HG02973 (cell line): ENCODE measurements around the gene PAX7.

Experiments used
- ATAC-seq: cut with Tn5 transposase; IDR thresholded peaks from one replicate; pipeline ENCODE4 v1.9.1; 2021; ENCODE audit warnings: moderate library complexity; ENCODE audit not compliant: unreplicated experiment

The PAX7 gene

DNA sequence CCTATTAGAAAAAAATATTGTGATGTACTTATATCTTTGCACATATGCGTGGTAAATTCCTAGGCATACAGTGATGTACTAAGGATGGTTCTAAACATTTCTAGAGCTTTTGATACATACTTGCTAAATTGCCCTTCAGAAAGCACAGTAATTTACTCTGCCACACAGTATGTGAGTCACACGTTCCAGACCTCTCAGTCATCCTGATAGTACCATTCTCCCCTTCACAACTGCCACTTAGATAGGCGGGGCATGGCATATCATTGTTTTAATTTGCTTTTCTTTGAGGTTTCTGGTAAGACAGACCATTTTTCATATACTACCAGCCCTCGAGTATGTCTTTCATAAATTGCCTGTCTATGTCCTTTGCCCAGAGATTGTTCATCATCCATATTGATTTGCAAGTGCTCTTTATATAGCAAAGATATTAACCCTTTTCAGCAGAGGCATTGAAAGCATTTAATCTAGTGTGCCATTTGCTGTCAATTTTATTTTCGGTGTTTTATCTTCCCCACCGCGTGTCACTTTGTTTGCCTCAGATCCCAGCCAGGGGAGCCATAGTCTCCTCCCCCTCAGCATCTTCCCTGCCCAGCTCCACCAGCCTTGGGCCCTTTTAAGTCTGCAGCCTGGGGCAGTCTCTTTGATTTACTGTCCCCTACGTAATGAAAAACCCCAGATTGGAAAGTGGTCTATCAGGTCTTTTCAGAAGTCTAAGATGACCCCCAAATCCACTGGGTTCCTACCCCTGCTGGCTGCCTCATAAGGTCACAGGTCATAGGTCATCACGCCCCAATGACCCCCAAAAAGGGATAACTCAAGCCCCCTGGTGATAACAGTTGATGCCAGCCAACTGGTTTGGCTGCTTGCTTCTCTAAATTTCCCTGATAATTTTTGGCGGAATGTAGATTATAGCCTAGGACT, 11.8 kb upstream of the PAX7 start:
- ATAC-seq: no peak

DNA sequence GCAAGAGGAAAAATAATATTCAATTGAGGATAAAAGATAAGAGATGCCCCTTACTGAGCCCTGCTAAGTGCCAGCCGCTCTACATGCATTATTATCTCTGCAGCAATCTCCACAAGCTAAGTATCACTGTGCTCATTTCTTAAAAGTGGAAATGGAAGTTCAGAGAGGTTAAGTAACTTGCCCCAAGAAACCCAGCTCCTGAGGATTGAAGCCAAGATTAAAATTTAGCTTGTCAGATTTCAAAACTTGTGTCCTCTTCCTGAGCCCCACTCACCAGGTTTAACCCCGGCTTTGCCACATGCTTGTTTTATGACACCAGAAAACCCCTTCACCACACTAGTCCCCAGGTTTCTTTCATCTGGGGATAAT, 11.2 kb upstream of the PAX7 start:
- no peak for ATAC-seq

DNA sequence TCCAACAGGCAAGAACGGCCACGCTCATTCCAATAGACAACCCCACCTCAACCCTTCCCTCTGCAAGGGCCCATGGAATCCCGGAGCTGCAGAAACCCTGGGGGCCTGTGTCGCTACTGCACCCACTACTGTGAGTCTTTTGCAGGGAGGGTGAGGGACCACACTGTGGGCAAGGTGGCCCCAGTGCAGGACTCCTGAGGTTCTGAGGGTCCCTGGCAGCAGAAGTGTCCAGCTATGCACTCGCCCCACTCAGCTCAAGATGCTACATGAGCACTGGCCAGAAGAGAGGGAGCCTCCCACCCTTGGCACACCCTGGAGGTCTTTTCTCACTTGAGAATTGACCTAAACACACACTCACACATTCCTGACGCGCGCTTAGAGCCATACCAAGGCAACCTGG, 2.1 kb upstream of the PAX7 start:
- no peak for ATAC-seq

DNA sequence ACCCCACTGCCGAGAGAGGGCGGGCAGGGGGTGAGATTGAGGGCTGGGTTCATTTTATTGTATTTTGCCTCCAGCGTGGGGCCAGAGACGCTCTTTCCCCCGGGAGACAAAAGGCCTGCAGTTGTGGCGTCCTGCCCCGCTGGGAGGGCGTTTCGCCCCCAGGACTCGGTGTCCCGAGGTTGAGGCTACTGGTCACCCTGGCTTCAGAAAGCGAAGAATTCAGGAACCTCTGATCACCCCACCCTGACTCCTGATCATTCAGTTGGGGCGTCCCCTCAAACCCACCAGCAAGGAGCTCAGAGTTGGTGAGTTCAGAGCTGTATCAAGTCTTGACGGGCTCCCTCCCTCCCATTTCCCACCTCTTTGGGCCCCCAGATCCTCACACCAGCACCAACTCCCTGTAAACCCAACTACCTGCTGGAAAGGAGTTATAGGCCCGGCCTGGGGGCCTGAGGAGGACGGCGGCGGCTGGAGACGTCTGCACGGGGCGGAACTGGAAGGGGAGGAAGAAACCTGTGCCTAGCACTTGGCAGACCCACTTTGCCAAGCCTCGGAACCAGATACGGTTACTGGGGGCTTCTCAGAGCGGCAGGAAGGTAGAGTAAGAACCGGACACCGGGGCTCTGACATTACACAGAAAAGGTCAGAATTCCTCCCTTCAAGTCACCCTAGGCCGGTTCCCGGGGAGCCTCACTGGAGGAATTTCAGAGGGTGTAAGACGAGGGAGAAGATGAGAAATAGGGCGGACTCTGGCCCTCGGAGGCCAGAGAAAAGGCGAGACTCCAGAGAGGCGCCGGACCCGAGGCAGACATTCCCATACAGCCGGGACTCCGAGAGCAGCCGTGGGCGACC, 761 bp upstream of the PAX7 start:
- no peak for ATAC-seq

DNA sequence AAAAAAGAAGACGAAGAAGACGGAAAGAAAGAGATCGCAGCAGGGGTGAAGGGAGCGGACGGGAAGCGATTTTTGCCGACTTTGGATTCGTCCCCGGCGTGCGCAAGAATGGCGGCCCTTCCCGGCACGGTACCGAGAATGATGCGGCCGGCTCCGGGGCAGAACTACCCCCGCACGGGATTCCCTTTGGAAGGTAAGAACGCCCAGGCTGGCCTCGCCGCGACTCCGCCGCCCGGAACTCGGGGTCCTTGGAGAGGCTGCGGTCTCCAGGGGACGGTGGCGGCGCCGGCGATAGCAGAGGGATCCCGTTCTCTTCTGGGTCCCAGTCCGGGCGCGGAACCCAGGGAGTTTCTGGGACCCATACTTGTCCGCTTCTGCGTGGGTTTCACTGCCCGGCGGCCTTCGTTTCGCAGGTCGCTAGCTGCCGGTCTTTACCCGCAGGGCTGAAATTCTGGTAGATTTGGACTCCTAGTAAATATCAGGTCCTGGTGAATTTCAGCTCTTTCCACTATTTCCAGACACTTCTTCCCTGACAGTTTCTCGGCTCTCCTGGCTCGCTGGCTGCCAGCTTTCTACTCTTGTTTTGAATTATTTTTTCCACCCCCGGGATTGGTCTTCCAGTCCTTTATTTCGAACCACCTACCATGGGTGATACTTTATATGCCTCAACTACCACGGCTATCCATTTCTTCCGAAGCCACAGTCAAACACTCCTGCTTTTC, 1.0 kb downstream of the PAX7 start:
- ATAC-seq: no peak

DNA sequence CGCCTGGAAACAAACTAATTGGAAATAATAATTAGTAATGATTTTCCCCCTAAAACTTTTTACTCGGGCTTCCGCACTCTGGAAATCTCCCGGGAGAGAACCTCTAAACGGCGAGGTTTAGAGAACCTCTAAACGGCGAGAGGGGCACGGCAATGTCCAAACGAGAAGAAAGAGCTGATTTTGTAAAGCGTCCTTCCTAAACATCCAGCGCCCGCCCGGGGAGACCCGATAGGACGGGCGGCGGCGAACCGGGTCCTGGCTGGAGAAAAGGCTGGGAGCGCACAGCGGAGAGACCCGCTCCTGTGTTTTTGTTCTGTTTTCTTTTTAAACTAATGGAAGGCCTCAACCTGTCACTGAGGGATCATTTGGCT, 1.6 kb downstream of the PAX7 start:
- ATAC-seq: no peak

DNA sequence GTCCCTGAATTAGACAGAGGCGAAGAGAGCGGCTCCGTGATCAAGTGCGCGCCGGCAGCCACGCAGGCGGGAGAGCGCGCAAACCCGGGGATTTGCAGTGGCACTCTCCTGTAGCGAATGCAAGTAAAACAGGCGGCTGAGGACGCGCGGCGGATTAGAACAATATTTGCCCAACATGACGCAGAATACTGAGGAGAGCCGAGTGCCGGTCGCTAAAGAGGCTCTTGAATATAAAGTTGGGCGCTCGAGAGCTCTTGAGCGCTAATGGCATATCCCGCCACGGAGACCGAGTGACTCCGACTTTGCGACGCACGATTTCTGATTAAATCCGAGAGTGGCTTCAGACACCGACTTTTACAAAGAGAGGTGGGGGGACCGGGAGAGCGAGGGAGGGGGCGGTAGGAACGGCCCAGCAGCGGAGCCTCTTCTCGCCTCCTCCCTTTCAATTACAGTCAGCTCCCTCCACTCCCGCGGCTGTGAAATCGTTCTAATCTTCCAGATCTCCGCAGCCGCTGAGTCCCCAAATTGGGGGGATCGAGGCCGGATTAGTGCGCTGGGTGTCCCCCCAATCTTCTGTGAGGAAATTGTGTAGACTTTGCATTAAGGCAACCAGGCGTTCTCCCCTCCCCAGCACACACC, 2.3 kb downstream of the PAX7 start:
- ATAC-seq: no peak

DNA sequence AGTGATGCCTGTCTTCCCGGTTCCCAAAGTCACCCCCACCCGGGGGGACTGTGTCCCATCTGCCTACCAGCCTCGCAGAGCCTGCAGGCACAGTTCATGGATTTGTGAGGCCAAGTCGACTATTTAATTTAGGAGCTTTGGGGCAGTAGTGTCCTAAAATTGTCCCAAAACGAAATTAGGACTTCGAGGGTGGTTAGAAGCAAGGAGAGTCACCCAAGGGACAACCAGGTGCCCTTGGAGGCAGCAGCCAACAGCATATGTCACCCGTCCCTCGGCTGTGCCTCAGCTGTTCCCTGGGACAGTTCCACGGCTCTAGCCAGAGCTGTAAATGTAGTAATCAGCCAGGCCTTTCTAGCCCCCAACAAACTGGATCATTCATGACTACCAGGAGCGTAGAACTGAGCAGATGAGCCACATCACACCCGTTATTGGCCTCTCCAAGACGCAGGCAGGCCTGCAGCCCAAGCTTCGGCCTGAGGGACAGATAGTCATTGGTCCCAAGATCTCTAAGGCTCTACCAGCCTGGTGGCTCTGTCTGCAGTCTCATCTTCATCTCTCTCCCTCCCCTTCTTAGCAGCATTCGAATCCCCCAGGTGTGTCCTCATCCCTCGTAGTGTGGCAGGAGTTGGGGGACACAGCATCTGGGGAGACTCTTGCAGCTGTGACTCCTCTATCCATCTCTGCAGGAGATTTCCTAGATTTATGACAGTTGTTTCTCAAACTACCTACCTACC, 2.9 kb downstream of the PAX7 start:
- ATAC-seq: no peak

DNA sequence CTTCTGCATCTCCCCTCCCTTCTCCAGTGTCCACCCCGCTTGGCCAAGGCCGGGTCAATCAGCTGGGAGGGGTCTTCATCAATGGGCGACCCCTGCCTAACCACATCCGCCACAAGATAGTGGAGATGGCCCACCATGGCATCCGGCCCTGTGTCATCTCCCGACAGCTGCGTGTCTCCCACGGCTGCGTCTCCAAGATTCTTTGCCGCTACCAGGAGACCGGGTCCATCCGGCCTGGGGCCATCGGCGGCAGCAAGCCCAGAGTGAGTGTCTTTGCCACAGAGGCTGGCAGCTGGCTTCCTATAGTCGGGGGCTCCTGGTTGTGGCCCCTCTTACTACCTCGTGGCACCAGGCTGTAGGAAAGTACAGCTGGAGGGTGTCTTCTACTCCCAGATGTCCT, 3.6 kb downstream of the PAX7 start:
- no peak for ATAC-seq

DNA sequence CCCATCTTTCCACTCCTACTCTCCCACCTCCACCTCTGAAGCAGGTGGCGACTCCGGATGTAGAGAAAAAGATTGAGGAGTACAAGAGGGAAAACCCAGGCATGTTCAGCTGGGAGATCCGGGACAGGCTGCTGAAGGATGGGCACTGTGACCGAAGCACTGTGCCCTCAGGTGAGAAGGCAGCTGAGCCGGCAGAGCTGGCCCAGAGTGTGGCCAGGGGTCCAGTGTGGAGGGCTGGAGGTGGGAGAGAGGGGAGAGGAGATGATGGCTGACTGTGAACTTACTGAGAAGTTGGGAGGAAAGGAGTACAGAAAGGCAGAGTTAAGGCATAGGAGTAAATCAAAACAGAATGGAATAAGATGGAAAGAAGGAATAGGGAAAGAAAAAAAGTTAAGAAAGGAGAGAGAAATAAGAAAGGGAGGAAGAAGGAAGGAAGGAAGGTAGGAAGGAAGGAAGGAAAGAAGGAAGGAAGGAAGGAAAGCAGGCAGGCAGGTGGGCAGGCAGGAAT, 4.5 kb downstream of the PAX7 start:
- ATAC-seq: no peak

DNA sequence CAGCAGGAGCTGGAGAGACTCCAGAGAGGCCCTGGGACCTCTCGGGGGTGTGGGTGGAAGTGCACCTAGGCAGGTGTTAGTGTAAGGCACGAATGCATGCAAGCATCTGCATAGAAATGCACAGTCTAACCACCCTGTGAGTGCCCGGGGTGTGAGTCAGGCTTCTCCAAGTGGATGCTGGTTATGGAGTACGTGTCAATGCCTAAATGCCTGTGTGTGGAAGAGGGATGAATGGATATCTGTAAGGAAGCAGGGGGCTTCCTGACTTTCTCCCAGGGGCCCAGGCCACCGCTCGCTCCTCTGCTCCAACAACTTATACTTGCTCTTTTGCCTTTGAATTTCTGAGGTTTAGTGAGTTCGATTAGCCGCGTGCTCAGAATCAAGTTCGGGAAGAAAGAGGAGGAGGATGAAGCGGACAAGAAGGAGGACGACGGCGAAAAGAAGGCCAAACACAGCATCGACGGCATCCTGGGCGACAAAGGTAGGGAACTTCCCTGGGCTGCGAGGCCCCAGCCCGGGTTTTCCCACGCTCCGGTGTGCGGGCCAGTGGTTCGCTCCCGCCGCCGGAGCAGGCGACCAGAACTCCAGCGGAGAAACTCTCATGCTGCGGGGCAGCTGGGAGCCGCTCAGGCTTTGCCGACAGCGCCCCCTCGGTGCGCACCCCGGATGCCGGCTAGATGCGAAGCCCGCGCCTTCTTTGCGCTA, 5.4 kb downstream of the PAX7 start:
- no peak for ATAC-seq

DNA sequence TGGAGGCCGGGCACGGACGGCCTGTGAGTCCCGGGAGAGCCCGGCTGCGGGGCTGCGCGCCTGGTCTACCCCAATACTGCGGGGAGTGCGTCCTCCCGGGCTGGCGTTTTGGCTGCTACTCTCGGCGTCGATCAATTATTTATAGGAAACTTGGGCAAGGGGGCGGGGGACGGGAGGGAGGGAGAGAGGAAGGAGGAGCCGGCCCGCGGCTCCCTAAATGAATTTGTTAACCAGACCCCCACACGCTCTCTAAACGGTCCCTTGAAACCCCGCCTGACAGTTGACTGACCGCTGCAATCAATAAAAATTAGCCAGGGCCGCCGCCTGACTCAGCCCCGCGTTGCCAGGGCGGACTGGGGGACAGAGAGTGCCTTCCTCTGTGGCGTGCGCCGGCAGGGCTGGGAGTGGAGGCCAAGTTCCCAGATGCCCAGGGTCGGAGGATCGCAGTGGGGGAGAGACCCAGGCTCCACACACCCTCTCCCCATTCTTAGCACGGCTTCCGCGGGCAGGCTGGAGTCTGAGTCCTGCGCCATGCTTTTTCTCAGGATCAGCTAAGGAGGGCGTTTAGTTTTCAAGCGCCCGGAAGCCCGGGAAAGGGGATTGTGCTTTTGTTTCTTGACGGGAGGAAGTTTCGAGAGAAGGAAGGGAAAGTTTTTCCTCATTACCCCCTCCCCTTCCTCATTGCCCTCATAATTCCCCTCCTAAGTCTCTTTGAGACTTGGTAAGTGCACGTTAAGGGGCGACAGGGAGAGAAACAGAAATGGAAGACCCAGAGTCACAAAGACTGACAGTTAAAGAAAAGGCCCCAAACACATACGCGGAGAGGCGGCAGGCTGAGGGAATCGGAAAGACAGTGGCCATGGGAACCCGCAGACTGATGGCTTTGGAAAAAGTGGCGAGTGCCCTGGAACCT, 6.2 kb downstream of the PAX7 start:
- ATAC-seq: no peak

DNA sequence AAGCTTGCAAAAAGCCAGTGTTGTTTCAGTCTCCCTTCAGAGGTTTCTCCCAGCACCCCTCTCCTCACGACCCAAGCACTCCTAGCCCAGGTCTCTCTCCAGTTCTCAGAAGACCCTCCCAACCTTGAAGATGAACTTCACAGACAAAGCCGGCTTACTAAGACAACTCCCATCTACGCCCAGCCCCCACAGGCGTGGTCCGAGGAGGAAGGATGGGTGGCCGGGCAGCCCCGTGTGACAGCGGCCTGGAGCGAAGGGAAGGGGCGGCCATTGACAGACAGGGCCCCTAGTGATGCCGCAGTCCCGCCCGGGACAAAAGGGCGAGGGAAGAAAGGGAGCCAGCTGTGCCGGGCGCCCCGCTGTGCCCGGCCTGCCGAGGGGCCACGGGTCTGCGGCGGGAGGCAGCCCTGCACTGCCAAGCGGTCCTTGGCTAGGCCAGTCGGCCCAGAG, 6.9 kb downstream of the PAX7 start:
- ATAC-seq: no peak

DNA sequence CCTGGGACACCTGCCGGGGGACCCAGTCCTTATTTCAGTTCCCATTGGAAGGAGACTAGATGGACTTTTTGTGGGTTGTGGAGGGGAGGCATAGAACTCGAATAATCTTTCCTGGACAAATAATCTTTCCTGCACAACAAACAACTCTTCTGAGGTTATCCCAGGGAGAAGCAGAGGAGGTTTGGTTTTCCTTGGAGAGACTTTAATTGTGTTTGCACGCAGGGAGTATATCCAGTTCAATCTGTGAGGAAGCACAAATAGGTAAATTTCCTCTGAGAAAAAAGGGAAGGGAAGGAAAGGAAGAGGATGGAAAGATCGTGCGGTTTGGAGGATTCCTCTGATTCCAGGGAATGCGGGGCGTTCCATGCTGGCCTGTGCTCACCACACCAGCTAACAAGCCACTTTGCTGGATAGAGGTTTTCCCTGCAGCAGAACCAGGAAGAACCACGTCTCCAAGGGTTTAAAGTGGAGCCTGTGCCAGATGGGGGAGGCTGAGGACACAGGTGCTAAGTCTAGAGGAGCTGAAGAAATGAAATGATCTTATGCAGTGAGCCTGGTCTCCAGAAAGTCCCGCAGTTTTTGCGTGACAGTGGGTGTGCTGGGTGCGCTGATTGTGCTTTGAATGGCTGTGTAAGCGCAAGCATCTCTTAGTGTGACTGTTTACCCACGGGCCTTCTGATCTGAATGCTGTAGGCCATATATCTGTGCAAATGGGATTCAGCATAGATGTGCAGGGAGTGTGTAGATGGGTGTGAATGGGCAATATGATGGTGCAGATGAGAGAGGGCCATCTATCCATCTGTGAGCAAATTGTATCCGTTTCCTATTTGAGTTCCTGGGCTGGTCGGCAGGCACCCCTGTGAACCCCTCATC, 7.6 kb downstream of the PAX7 start:
- ATAC-seq: no peak

DNA sequence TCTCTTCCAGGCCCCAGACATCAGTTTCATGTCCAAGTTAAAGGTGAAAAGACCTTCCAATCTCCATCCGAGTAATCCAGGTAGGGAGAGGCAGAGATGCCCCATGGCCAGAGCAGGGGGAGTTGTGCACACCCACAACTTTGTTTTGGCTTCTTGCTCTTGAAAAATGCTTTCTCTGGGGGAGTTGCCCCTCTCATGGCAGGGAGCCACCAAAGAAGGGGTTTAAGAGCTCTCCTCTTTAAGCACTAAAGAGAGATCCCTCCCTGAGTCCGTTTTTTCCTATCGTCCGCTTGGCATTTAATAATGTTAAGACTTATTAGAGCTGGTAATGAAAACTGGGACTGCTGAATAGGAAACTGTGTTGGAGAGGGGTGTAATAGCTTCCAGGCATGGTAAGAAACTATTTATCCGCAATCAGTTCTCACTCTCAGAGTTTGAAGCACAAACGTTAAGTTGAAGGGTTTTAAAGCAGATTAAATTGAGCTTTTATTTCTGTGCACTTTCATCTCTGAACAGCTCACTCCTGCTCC, 8.3 kb downstream of the PAX7 start:
- no peak for ATAC-seq

DNA sequence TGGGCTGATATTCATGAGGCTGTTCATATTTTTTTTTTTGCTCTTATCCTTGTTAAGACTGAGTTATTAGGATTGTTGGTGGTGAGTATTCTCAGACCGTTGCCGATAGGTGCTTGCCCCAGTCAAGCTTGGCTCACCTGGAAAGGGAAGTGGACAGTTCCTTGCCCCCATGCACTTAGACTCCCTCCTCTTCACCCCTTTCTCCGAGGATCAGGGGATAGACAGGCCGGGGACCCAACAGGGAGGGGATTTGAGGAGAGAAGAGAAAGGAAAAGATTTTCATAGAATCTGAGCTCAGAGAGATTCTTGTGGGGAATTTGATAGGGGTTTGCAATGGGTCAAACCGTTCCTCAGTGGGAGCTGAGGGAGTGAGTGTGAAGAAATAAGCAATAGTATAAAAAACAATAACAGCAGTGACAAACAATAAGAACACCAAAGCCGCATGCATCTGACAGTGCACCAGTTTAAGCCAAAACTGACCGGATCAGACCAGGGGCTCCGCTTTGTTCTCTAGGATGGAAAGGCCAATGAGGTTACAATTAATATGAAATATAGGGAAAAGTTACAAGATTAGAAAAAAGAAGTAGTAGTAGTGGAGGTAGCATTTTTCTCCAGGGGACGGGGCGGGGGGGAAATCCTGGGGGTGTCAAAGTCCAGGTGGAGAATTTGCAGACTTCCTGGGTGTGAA, 8.9 kb downstream of the PAX7 start:
- no peak for ATAC-seq
